H1 (cell line): ENCODE results near the gene TACC2.

Experiments used
- CREB1 ChIP-seq: IDR thresholded peaks from 2 replicates; pipeline ENCODE4 v1.6.1; 2012; ENCODE audit warnings: inconsistent platforms
- EP300 ChIP-seq, 2 experiments: IDR thresholded peaks; 1 replicate in 1 of 2; 2 replicates in 1 of 2; pipeline ENCODE4 v1.6.1; 2011 to 2012; ENCODE audit warnings: low read depth in 2 of 2, low read length in 2 of 2, mild to moderate bottlenecking in 2 of 2, borderline replicate concordance in 1 of 2, inconsistent platforms in 1 of 2, moderate library complexity in 1 of 2
- GABPA ChIP-seq: IDR thresholded peaks from 2 replicates; pipeline ENCODE4 v1.6.1; 2011; ENCODE audit warnings: mild to moderate bottlenecking, low read length, moderate library complexity, borderline replicate concordance; ENCODE audit not compliant: insufficient read depth
- POLR2A ChIP-seq, 2 experiments: IDR thresholded peaks; 1 replicate in 1 of 2; 2 replicates in 1 of 2; pipeline ENCODE4 v1.6.1; 2011; ENCODE audit warnings: low read depth in 2 of 2, low read length in 2 of 2, mild to moderate bottlenecking in 2 of 2; ENCODE audit errors: control extremely low read depth in 1 of 2
- POLR2AphosphoS5 ChIP-seq: IDR thresholded peaks from 2 replicates; pipeline ENCODE4 v1.6.1; 2011; ENCODE audit warnings: low read depth, low read length
- SRF ChIP-seq: IDR thresholded peaks from 2 replicates; pipeline ENCODE4 v1.6.1; 2011; ENCODE audit warnings: mild to moderate bottlenecking, low read depth, low read length, moderate library complexity
- YY1 ChIP-seq: IDR thresholded peaks from 2 replicates; pipeline ENCODE4 v1.6.1; 2011; ENCODE audit warnings: low read depth, mild to moderate bottlenecking, low read length
- TF ChIP-seq, protein P1 (sequence below), 3 experiments: IDR thresholded peaks; 1 replicate in 2 of 3; 2 replicates in 1 of 3; pipeline versions ENCODE4 v1.5.1 to v1.6.1; 2011; ENCODE audit warnings: low read length in 3 of 3, mild to moderate bottlenecking in 3 of 3, inconsistent platforms in 2 of 3, low read depth in 1 of 3, moderate library complexity in 1 of 3; ENCODE audit not compliant: insufficient read depth in 1 of 3; ENCODE audit errors: control extremely low read depth in 1 of 3

DNA sequence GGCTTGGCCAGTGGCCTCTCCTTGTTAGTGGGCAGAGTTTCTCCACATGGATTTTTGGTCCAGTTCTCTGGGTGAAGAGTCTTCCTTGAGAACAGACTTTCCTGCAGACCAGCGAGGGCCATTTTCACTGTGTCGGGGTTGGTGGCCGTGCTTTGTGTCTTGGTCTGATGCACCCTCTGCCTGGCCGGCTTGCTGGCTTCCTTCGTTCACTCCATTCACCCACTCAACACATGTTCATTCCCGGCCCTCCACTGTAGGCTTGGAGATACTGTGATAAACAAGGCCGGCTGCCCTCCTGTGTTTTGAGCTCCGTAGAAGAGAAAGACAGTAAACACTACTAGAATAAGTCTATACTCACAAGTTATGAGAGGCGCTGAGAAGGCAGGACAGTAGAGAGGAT, 205.3 kb downstream of the TACC2 start:
- TF ChIP-seq POLR2A (IDR thresholded peaks at IDR 0.05; ENCODE audit: control extremely low read depth in 1 of 2, low read depth in 2 of 2, low read length in 2 of 2), result no peak
- no peak for TF ChIP-seq YY1
- no peak for TF ChIP-seq CREB1
- TF ChIP-seq, protein P1, sequence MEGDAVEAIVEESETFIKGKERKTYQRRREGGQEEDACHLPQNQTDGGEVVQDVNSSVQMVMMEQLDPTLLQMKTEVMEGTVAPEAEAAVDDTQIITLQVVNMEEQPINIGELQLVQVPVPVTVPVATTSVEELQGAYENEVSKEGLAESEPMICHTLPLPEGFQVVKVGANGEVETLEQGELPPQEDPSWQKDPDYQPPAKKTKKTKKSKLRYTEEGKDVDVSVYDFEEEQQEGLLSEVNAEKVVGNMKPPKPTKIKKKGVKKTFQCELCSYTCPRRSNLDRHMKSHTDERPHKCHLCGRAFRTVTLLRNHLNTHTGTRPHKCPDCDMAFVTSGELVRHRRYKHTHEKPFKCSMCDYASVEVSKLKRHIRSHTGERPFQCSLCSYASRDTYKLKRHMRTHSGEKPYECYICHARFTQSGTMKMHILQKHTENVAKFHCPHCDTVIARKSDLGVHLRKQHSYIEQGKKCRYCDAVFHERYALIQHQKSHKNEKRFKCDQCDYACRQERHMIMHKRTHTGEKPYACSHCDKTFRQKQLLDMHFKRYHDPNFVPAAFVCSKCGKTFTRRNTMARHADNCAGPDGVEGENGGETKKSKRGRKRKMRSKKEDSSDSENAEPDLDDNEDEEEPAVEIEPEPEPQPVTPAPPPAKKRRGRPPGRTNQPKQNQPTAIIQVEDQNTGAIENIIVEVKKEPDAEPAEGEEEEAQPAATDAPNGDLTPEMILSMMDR (IDR thresholded peaks at IDR 0.05; ENCODE audit: control extremely low read depth in 1 of 3, insufficient read depth in 1 of 3, low read depth in 1 of 3, low read length in 3 of 3), result no peak
- no peak for TF ChIP-seq EP300 (IDR thresholded peaks at IDR 0.05; ENCODE audit: borderline replicate concordance in 1 of 2, low read depth in 2 of 2, low read length in 2 of 2)
- no peak for TF ChIP-seq GABPA
- no peak for TF ChIP-seq SRF
- no peak for TF ChIP-seq POLR2AphosphoS5
